Measurements from ENCODE around the gene FGD3.

The FGD3 gene

DNA sequence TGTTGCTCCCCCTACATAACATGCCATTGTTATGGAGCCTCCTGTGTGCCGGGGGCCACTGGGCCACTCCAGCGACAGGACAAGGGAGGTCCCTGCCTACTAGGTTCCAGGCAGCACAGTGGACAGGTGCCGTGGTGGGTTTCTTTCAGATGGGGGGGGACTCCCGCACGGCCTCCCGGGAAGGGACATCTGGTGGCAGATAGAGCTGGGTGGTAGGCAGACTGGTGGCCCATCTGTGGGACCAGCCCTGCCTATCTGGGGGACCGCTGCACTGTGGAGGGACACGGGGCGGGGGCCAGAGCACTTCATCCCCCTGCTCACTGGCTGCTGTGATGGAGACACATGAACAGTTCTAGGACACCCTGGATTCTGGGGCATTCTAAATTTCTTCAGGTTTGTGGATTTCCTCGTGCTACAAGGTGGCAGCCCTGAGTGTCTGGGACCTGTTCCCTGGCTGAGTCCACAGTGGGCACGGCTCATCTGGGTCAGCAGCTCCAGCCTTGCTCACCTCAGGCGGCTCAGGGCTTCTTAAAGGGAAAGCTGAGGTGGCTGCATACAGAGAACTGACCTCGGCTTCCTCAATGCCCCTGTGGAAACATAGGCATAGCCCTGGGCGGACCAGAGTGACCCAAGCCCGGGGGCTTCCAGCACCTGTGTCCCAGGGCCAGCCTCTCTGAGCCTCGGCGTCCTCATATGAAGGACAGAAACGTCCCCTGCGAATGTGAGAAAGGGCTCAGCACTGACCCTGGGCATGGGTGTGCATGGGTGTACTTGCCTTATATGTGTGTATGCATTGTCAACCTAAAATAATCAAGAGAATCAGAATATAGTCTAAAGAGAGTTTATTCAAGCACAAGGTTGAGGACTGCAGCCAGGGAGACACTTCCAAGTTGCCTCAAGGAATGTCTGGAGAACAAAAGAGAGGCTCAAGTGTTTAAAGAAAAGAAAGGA lies 22.5 kb downstream of the FGD3 start:
- no peaks in the 10 kb centered on the region for H4K20me1 ChIP-seq (ENCODE audit: insufficient read depth)
- H3K9ac ChIP-seq: no peak overlapping the region

GRCh38 chr9:92970467-92970923 lies 23.2 kb downstream of the FGD3 start:
- H3K9ac ChIP-seq: no peak overlapping the region
- peaks cover 30% of the 10 kb centered on the region for H3K4me1 ChIP-seq (ENCODE audit: low read depth, poor library complexity, severe bottlenecking)
- no peak overlapping the region for H3K27ac ChIP-seq
- H3K4me3 ChIP-seq (IDR thresholded peaks at IDR 0.05; ENCODE audit: insufficient read depth, low read depth, low read length): no peak overlapping the region
- TF ChIP-seq CTCF (conservative IDR thresholded peaks at IDR 0.05; ENCODE audit: low read depth, low read length): no peak
- H3K27me3 ChIP-seq (ENCODE audit: insufficient read depth, low read depth): no peaks in the 10 kb centered on the region
- H3K79me2 ChIP-seq (ENCODE audit: insufficient read depth, low read depth): peaks cover 80% of the 10 kb centered on the region
- H2AFZ ChIP-seq (ENCODE audit: low read depth): no peak overlapping the region
- H3K36me3 ChIP-seq (ENCODE audit: insufficient read depth): no peaks in the 10 kb centered on the region
- H4K20me1 ChIP-seq (ENCODE audit: insufficient read depth): no peaks in the 10 kb centered on the region
- no peak overlapping the region for H3K4me2 ChIP-seq

More for the DNA sequence above, 22.5 kb downstream of the FGD3 start:
- no peak for TF ChIP-seq CTCF (conservative IDR thresholded peaks at IDR 0.05; ENCODE audit: low read depth, low read length)
- H3K27me3 ChIP-seq (ENCODE audit: insufficient read depth, low read depth): no peaks in the 10 kb centered on the region
- no peak overlapping the region for H3K4me2 ChIP-seq
- H3K36me3 ChIP-seq (ENCODE audit: insufficient read depth): no peaks in the 10 kb centered on the region
- no peak overlapping the region for H3K27ac ChIP-seq
- H2AFZ ChIP-seq (ENCODE audit: low read depth): no peak overlapping the region
- H3K79me2 ChIP-seq (ENCODE audit: insufficient read depth, low read depth): peaks cover 86% of the 10 kb centered on the region
- peaks cover 34% of the 10 kb centered on the region for H3K4me1 ChIP-seq (ENCODE audit: low read depth, poor library complexity, severe bottlenecking)
- no peak overlapping the region for H3K4me3 ChIP-seq (IDR thresholded peaks at IDR 0.05; ENCODE audit: insufficient read depth, low read depth, low read length)

- H3K79me2 ChIP-seq (ENCODE audit: insufficient read depth, low read depth): peaks cover 74% of the 10 kb centered on the region; the same call in 1 of the 2 replicates
- no peak overlapping the region for H2AFZ ChIP-seq (ENCODE audit: low read depth)
- H3K4me1 ChIP-seq (ENCODE audit: low read depth, poor library complexity, severe bottlenecking): peaks cover 24% of the 10 kb centered on the region
- no peaks in the 10 kb centered on the region for H3K36me3 ChIP-seq (ENCODE audit: insufficient read depth)
- H4K20me1 ChIP-seq (ENCODE audit: insufficient read depth): no peaks in the 10 kb centered on the region
- no peak overlapping the region for H3K27ac ChIP-seq
- TF ChIP-seq CTCF (conservative IDR thresholded peaks at IDR 0.05; ENCODE audit: low read depth, low read length): no peak
- no peak overlapping the region for H3K4me3 ChIP-seq (IDR thresholded peaks at IDR 0.05; ENCODE audit: insufficient read depth, low read depth, low read length)
- no peaks in the 10 kb centered on the region for H3K27me3 ChIP-seq (ENCODE audit: insufficient read depth, low read depth)
- H3K4me2 ChIP-seq: no peak overlapping the region
- H3K9ac ChIP-seq: no peak overlapping the region
Measured at GRCh38 chr9:92971121-92971520, 23.8 kb downstream of the FGD3 start.

DNA sequence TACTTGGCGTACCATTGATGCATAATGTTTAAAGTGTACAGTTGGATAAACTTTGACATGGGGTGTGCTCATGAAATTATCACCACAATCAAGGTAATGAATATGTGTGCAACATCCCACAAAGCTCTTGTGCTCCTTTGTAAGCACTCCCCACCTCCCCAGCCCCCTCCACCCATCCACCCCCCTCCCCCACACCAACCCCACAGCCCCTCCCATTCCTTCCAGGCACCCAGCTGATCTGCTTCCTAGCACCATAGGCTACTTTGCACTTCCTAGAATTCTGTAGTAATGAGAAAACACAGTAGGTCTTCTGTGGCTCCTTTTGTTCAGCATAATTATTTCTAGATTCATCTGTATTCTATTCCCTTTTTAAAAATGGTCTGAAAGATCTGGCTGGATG lies 24.5 kb downstream of the FGD3 start:
- no peak overlapping the region for H3K27ac ChIP-seq

More for the DNA sequence above, 24.5 kb downstream of the FGD3 start:
- H3K27me3 ChIP-seq (ENCODE audit: insufficient read depth, low read depth): no peaks in the 10 kb centered on the region
- no peak overlapping the region for H3K4me2 ChIP-seq
- H3K36me3 ChIP-seq (ENCODE audit: insufficient read depth): no peaks in the 10 kb centered on the region
- no peaks in the 10 kb centered on the region for H4K20me1 ChIP-seq (ENCODE audit: insufficient read depth)
- H3K79me2 ChIP-seq (ENCODE audit: insufficient read depth, low read depth): peaks cover 67% of the 10 kb centered on the region; the same call in 1 of the 2 replicates
- H3K4me1 ChIP-seq (ENCODE audit: low read depth, poor library complexity, severe bottlenecking): peaks cover 20% of the 10 kb centered on the region
- H3K9ac ChIP-seq: no peak overlapping the region
- H2AFZ ChIP-seq (ENCODE audit: low read depth): no peak overlapping the region
- no peak overlapping the region for H3K4me3 ChIP-seq (IDR thresholded peaks at IDR 0.05; ENCODE audit: insufficient read depth, low read depth, low read length)
- TF ChIP-seq CTCF (conservative IDR thresholded peaks at IDR 0.05; ENCODE audit: low read depth, low read length): no peak
